Tibial artery (tissue), 4 donors: ENCODE measurements around the gene C12orf76.

ENCODE experiments used
- DNase-seq, 2 donors: peaks; one replicate each; pipeline ENCODE4 v3.0.0-alpha.2; 2019
- H3K27ac ChIP-seq, 2 donors: fragments of 200-600 bp; sonication (generic) in 1 of 2; 1 replicate in 1 of 2; 2 replicates in 1 of 2; pipeline ENCODE4 v1.5.1; 2018 to 2019; ENCODE audit warnings: mild to moderate bottlenecking in 1 of 2
- H3K27me3 ChIP-seq, 2 donors: fragments of 200-600 bp; sonication (generic) in 1 of 2; one replicate each; pipeline versions ENCODE4 v1.5.1 to v1.6.0; 2016 to 2019
- H3K36me3 ChIP-seq, 3 donors: fragments of 200-600 bp; sonication (generic) in 2 of 3; one replicate each; pipeline ENCODE4 v1.5.1; 2016 to 2019; ENCODE audit warnings: mild to moderate bottlenecking in 2 of 3
- H3K4me1 ChIP-seq, 4 donors: fragments of 200-600 bp; sonication (generic) in 2 of 4; 1 replicate in 3 of 4; 2 replicates in 1 of 4; pipeline ENCODE4 v1.5.1; 2016 to 2019
- H3K4me3 ChIP-seq, 2 donors: fragments of 200-600 bp; sonication (generic) in 1 of 2; 1 replicate in 1 of 2; 2 replicates in 1 of 2; pipeline ENCODE4 v1.5.1; 2018 to 2019; ENCODE audit warnings: mild to moderate bottlenecking in 2 of 2
- H3K9me3 ChIP-seq, 3 donors: fragments of 200-600 bp; sonication (generic) in 1 of 3; one replicate each; pipeline ENCODE4 v1.5.1; 2016 to 2019
- intact Hi-C: fragments of 100-400 bp; cut with DNase I; formaldehyde crosslinking; loops from one replicate; pipeline ENCODE4 v1.15.0; 2023; ENCODE audit warnings: low total_unique reads
- TF ChIP-seq, protein P1 (sequence below), 2 experiments: fragments of 200-600 bp in 1 of 2; fragments of 450-650 bp in 1 of 2; IDR thresholded peaks; one replicate each; pipeline ENCODE4 v1.5.1; 2017 to 2019; ENCODE audit warnings: antibody characterized with exemption in 2 of 2, mild to moderate bottlenecking in 1 of 2, moderate library complexity in 1 of 2

C12orf76 gene

DNA sequence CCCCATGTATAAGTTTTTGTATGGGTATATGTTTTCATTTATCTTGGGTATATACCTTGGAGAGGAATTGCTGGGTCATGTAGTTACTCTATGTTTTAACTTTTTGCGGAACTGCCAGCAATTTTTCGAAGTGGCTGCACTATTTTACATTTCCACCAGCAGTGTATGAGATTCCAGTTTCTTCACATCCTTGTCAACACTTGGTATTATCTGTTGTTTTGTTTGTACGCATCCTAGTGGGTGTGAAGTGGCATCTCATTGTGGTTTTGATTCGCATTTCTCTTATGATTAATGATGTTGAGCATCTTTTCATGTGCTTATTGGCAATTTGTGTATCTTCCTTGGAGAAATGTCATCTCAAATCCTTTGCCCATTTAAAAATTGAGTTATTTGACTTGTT is 42.2 kb downstream of the C12orf76 start:
- no peak overlapping the region for H3K27ac ChIP-seq
- intact Hi-C loops = no loop called here

GRCh38 chr12:110005319-110005973 is 42.9 kb downstream of the C12orf76 start:
- Histone ChIP-seq H3K27ac (no peak overlapping the region), H3K27me3 (no peaks in the 10 kb centered on the region), H3K4me3 (no peak overlapping the region), H3K36me3 (no peaks in the 10 kb centered on the region), H3K4me1 (peaks cover 0 to 24% (median 13%) of the 10 kb centered on the region in 4 donors), H3K9me3 (no peaks in the 10 kb centered on the region)
- TF ChIP-seq, protein P1, sequence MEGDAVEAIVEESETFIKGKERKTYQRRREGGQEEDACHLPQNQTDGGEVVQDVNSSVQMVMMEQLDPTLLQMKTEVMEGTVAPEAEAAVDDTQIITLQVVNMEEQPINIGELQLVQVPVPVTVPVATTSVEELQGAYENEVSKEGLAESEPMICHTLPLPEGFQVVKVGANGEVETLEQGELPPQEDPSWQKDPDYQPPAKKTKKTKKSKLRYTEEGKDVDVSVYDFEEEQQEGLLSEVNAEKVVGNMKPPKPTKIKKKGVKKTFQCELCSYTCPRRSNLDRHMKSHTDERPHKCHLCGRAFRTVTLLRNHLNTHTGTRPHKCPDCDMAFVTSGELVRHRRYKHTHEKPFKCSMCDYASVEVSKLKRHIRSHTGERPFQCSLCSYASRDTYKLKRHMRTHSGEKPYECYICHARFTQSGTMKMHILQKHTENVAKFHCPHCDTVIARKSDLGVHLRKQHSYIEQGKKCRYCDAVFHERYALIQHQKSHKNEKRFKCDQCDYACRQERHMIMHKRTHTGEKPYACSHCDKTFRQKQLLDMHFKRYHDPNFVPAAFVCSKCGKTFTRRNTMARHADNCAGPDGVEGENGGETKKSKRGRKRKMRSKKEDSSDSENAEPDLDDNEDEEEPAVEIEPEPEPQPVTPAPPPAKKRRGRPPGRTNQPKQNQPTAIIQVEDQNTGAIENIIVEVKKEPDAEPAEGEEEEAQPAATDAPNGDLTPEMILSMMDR (IDR thresholded peaks at IDR 0.05) = no peak
- intact Hi-C loops = no loop called here
- DNase-seq = no peak

More for the DNA sequence above, 42.2 kb downstream of the C12orf76 start:
- Histone ChIP-seq H3K9me3 (no peaks in the 10 kb centered on the region), H3K4me1 (peaks cover 0 to 18% (median 10%) of the 10 kb centered on the region in 4 donors), H3K4me3 (no peak overlapping the region), H3K27me3 (no peaks in the 10 kb centered on the region), H3K36me3 (no peaks in the 10 kb centered on the region)
- no peak for DNase-seq
- TF ChIP-seq, protein P1 (IDR thresholded peaks at IDR 0.05) = no peak

GRCh38 chr12:110004598-110004997 is 43.7 kb downstream of the C12orf76 start:
- Histone ChIP-seq H3K27me3 (no peaks in the 10 kb centered on the region), H3K36me3 (no peaks in the 10 kb centered on the region), H3K9me3 (no peaks in the 10 kb centered on the region), H3K4me3 (no peak overlapping the region), H3K27ac (no peak overlapping the region), H3K4me1 (peaks cover 0 to 29% (median 15%) of the 10 kb centered on the region in 4 donors)
- intact Hi-C loops = no loop called here
- no peak for DNase-seq
- TF ChIP-seq, protein P1 (IDR thresholded peaks at IDR 0.05) = no peak

DNA sequence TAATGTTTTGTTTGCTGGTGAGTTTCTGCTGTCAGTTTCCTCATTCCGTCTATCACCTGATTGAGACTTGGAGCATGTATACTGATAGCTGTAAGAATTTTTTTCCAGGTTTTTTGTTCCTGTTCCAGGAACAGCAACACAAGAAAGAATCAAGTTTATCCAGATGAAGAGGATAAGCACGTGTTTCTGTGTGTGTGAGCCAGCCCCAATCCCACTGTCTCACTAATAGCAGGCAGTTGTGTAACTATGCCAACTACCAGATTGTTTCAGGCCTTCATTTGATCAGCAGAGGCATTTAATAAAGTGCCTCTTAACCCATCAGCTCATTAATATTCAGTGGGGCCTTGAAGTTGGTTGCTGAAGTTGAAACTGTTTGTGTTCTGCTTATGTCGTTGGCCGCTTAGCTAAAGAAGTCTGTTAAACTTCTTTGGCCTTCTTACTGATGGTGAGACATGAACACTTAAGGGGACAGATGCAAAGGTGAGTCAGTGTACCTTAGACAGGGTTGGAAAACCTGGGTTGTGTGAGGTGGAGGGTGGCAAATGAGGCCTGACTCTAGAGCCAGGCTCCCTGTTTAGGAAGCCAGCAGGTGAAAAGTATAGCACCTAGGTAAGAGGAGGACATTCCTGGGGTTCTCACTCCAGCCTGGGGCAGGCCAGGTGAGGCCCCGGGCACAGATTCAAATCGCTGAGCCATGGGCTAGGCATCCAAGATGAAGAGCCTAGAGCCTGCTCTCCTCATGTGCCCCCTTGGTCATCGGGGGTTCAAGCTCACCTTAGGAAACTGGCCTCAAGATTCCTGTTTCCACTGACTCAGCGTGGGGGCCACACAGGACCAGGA is 45.4 kb downstream of the C12orf76 start:
- H3K36me3 ChIP-seq = no peaks in the 10 kb centered on the region
- H3K4me3 ChIP-seq = no peak overlapping the region
- intact Hi-C loops = no loop called here
- H3K9me3 ChIP-seq = no peaks in the 10 kb centered on the region
- no peaks in the 10 kb centered on the region for H3K27me3 ChIP-seq
- peak overlapping the region in 1 of 2 donors; percentile 24 for H3K27ac ChIP-seq
- TF ChIP-seq, protein P1 (IDR thresholded peaks at IDR 0.05) = no peak
- peaks cover 0 to 29% (median 15%) of the 10 kb centered on the region in 4 donors for H3K4me1 ChIP-seq
- DNase-seq = no peak

GRCh38 chr12:110001596-110001995 is 46.7 kb downstream of the C12orf76 start:
- H3K27ac ChIP-seq = peak overlapping the region in 1 of 2 donors; percentile 24
- intact Hi-C loops = no loop called here

More at GRCh38 chr12:110001596-110001995, 46.7 kb downstream of the C12orf76 start:
- Histone ChIP-seq H3K36me3 (no peaks in the 10 kb centered on the region), H3K27me3 (no peaks in the 10 kb centered on the region), H3K4me1 (peaks cover 0 to 34% (median 15%) of the 10 kb centered on the region in 4 donors), H3K4me3 (no peak overlapping the region), H3K9me3 (no peaks in the 10 kb centered on the region)
- TF ChIP-seq, protein P1 (IDR thresholded peaks at IDR 0.05) = no peak
- DNase-seq = no peak
